ENCODE data around the gene CABLES1. TPM values are rescaled to one million over a fixed set of nuclear protein-coding genes. Genes with fewer than 3 reads are reported as not detected.

Gene CABLES1
- polyA plus RNA-seq, 2 of the 4 experiments (the other 2 are of a cell fraction) = 4.5 to 8.6 TPM

GRCh38 chr18:23182606-23183005, 47.3 kb downstream of the CABLES1 start:
- ChIA-PET CTCF (no interaction called here), POLR2A (no interaction called here)
- Histone ChIP-seq H3K27ac (no peak overlapping the region), H3K9me3 (no peaks in the 10 kb centered on the region), H3K4me2 (no peak overlapping the region), H3K4me3 (no peak overlapping the region), H3K4me1 (no peaks in the 10 kb centered on the region)
- DNase-seq (ENCODE audit: low read depth in 1 of 2, low spot score in 1 of 2) = no peak
- TF ChIP-seq ESRRA (IDR thresholded peaks at IDR 0.05; ENCODE audit: borderline replicate concordance, low read length) = no peak
- no peak for TF ChIP-seq TP53 (CRISPR knock-in tag; IDR thresholded peaks at IDR 0.05)
- TF ChIP-seq RFX5 (IDR thresholded peaks at IDR 0.05) = no peak
- WGBS (ENCODE audit: missing lambda C conversion rate) = no CpG with 5 or more reads among the region's 9 CpGs
- FAIRE-seq = no peak
- no peak for ATAC-seq

DNA sequence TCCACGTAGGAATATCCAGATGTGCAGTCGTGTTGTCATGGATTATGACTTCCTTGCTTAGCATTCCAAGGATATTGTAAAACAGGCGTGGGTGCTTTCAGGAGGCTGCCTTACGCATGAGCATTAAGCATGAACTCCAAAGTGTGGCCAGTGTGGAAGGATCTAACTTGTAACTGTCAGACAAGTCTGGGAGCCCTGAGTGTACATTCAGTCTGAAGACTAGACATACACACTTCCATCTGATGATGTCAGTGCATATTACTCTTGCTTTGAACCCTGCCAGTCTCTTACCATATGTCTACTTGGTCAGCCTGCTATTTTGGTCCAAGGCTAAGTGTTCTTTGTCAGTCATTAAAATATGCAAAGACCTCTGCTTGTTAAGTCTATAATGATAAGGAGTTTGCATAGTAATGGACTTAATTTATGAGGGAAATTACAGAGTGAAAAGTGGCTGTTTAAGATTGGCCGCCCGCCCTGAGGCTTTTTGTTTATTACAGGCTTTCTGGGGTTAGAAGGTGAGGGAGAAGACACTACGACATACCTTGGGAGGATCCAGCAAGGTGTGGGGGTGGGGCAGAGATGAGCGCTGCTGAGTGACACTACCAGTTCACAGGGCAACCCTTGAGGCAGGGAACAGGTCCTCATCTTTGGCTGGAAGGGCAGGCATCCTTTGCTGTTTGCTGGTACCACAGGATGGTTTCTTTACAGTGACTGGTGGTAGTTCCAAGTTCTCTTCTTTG, 48.3 kb downstream of the CABLES1 start:
- WGBS (ENCODE audit: missing lambda C conversion rate) = 87% methylated on average over 8 of the region's 8 CpGs
- FAIRE-seq (no peak), ATAC-seq (no peak), DNase-seq (ENCODE audit: low read depth in 1 of 2, low spot score in 1 of 2) (no peak)
- Histone ChIP-seq H3K4me3 (no peak overlapping the region), H3K27ac (no peak overlapping the region), H3K9me3 (no peaks in the 10 kb centered on the region), H3K4me2 (no peak overlapping the region), H3K4me1 (no peaks in the 10 kb centered on the region)
- ChIA-PET POLR2A (no interaction called here), CTCF (no interaction called here)
- TF ChIP-seq PBX3 (IDR thresholded peaks at IDR 0.05) (no peak), SREBF2 (IDR thresholded peaks at IDR 0.05) (no peak), MAX (IDR thresholded peaks at IDR 0.05) (no peak), NR3C1 (IDR thresholded peaks at IDR 0.05) (no peak), KDM1A (IDR thresholded peaks at IDR 0.05; ENCODE audit: low read depth) (no peak), HEYL (CRISPR knock-in tag; IDR thresholded peaks at IDR 0.05) (no peak), POLR2A (IDR thresholded peaks at IDR 0.05; ENCODE audit: low read length) (no peak), MAFK (IDR thresholded peaks at IDR 0.05; ENCODE audit: partially characterized antibody) (no peak), CBX8 (IDR thresholded peaks at IDR 0.05) (no peak), EHMT2 (IDR thresholded peaks at IDR 0.05; ENCODE audit: low read depth) (no peak), FOXS1 (CRISPR knock-in tag; IDR thresholded peaks at IDR 0.05) (no peak), RNF2 (IDR thresholded peaks at IDR 0.05; ENCODE audit: borderline replicate concordance, low read depth) (no peak), HOXB13 (CRISPR knock-in tag; IDR thresholded peaks at IDR 0.05; ENCODE audit: low read depth) (no peak), KDM5A (IDR thresholded peaks at IDR 0.05) (no peak), EHF (CRISPR knock-in tag; IDR thresholded peaks at IDR 0.05) (no peak), SMC3 (IDR thresholded peaks at IDR 0.05) (no peak)
- TF ChIP-seq, protein P1, sequence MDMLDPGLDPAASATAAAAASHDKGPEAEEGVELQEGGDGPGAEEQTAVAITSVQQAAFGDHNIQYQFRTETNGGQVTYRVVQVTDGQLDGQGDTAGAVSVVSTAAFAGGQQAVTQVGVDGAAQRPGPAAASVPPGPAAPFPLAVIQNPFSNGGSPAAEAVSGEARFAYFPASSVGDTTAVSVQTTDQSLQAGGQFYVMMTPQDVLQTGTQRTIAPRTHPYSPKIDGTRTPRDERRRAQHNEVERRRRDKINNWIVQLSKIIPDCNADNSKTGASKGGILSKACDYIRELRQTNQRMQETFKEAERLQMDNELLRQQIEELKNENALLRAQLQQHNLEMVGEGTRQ (IDR thresholded peaks at IDR 0.05) = no peak

GRCh38 chr18:23186781-23187180, 51.5 kb downstream of the CABLES1 start:
- no peak for ATAC-seq
- CTCF ChIA-PET = interaction anchor here (1.0 kb wide), 1 partner anchor 226 kb away, joined by 4 read pairs; no protein-coding TSS in a partner anchor
- POLR2A ChIA-PET = no interaction called here
- H3K4me3 ChIP-seq = no peak overlapping the region
- no peaks in the 10 kb centered on the region for H3K4me1 ChIP-seq
- no peak for FAIRE-seq
- no peak overlapping the region for H3K27ac ChIP-seq
- WGBS (ENCODE audit: missing lambda C conversion rate) = 92% methylated on average over 3 of the region's 4 CpGs
- H3K4me2 ChIP-seq = no peak overlapping the region
- no peak for DNase-seq (ENCODE audit: low read depth in 1 of 2, low spot score in 1 of 2)
- no peaks in the 10 kb centered on the region for H3K9me3 ChIP-seq
- TF ChIP-seq TFCP2L1 (CRISPR knock-in tag; IDR thresholded peaks at IDR 0.05) = no peak
- TF ChIP-seq FOSB (CRISPR knock-in tag; IDR thresholded peaks at IDR 0.05) = no peak
- no peak for TF ChIP-seq MAZ (IDR thresholded peaks at IDR 0.05; ENCODE audit: borderline replicate concordance, low read depth, low read length)
- no peak for TF ChIP-seq EHMT2 (IDR thresholded peaks at IDR 0.05; ENCODE audit: low read depth)
- TF ChIP-seq E2F6 (IDR thresholded peaks at IDR 0.05; ENCODE audit: borderline replicate concordance, low read depth) = no peak
- TF ChIP-seq, protein P2, sequence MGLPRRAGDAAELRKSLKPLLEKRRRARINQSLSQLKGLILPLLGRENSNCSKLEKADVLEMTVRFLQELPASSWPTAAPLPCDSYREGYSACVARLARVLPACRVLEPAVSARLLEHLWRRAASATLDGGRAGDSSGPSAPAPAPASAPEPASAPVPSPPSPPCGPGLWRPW (IDR thresholded peaks at IDR 0.05) = no peak
- TF ChIP-seq CHD4 (IDR thresholded peaks at IDR 0.05; ENCODE audit: borderline replicate concordance) = no peak
- no peak for TF ChIP-seq ESRRA (IDR thresholded peaks at IDR 0.05; ENCODE audit: borderline replicate concordance, low read length)
- no peak for TF ChIP-seq ZNF302 (CRISPR knock-in tag; IDR thresholded peaks at IDR 0.05)
- TF ChIP-seq, protein P3, sequence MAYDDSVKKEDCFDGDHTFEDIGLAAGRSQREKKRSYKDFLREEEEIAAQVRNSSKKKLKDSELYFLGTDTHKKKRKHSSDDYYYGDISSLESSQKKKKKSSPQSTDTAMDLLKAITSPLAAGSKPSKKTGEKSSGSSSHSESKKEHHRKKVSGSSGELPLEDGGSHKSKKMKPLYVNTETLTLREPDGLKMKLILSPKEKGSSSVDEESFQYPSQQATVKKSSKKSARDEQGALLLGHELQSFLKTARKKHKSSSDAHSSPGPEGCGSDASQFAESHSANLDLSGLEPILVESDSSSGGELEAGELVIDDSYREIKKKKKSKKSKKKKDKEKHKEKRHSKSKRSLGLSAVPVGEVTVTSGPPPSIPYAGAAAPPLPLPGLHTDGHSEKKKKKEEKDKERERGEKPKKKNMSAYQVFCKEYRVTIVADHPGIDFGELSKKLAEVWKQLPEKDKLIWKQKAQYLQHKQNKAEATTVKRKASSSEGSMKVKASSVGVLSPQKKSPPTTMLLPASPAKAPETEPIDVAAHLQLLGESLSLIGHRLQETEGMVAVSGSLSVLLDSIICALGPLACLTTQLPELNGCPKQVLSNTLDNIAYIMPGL (CRISPR knock-in tag; IDR thresholded peaks at IDR 0.05; ENCODE audit: borderline replicate concordance) = no peak
- TF ChIP-seq ZC3H11A (IDR thresholded peaks at IDR 0.05) = no peak
- no peak for TF ChIP-seq RAD21 (conservative IDR thresholded peaks at IDR 0.05 in 1 of 2, IDR thresholded peaks at IDR 0.05 in 1 of 2)
- TF ChIP-seq ZFP36 (IDR thresholded peaks at IDR 0.05; ENCODE audit: borderline replicate concordance, partially characterized antibody) = no peak
